Non-pigmented ciliary epithelial cell (primary cell): ENCODE results near the gene EMC6.

ENCODE experiments used
- DNase-seq: peaks from one replicate; pipeline ENCODE4 v3.0.0-alpha.2; 2010; ENCODE audit warnings: low read depth

Gene EMC6

GRCh38 chr17:3708366-3708765 is 39.8 kb downstream of the EMC6 start:
- DNase-seq, result no peak

- no peak for DNase-seq
Measured at GRCh38 chr17:3710951-3711383, 42.4 kb downstream of the EMC6 start.

GRCh38 chr17:3712811-3713463 is 44.3 kb downstream of the EMC6 start:
- no peak for DNase-seq

DNA sequence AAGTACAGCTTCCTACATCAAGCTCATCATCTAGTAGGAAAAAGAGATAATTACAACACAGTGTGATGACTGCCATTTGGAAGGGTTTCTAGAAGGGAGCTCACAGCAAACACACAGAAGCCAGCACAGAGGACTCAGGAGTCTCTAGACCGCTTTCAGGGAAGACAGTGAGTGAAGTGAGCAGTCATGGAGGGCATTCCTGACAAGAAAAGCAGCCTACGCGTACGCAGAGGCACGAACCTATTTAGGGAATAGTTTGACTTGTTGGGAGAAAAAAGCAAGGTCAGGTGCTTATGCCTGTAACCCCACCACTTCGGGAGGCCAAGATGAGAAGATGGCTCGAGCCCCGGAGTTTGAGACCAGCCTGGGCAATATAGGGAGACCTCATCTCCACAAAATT is 46.7 kb downstream of the EMC6 start:
- DNase-seq, result no peak

GRCh38 chr17:3718201-3718600 is 49.6 kb downstream of the EMC6 start:
- no peak for DNase-seq

DNA sequence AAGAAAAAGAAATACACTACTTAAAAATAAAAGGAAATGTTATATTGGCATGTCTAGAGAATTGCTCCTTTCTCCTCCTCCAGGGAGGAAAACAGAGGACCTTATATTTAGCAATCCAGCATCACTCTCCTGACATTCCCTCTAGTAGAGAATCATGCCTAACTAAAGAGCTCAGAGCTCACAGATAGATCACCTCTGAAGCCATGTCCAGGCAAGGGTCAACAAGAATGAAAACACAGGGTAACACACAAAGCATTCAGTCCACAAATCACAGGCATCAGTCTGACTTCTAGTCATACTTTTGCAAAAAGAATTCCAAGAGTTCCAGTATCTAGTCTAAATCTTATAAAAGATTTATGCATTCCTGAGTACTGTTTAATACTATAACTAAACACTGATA is 50.7 kb downstream of the EMC6 start:
- no peak for DNase-seq
